NCI-H1092 treated with DMSO at 0.1 percent for 48 hours (cell line): ENCODE measurements around the gene FAM169A.
"Not testable (repeated sequence)": the region's sequence is repeated elsewhere in the genome, so short reads cannot be mapped to it uniquely, and the experiment has no call there.

Experiments
- DNase-seq: peaks from one replicate; lab custom pipeline; 2025; lab: John Stamatoyannopoulos, UW

FAM169A gene

GRCh38 chr5:74865804-74866595 is at the start of gene FAM169A:
TSS of gene FAM169A (minus strand) at chr5:74866387. CDS start at chr5:74841676, 24,711 bp downstream.
- DNase-seq = no peak

- no peak for DNase-seq
Observed at GRCh38 chr5:74915488-74915887, 49.3 kb upstream of the FAM169A start.

GRCh38 chr5:74911421-74911820 is 45.2 kb upstream of the FAM169A start:
- not testable (repeated sequence) for DNase-seq

GRCh38 chr5:74909888-74910287 is 43.7 kb upstream of the FAM169A start:
- DNase-seq = not testable (repeated sequence)

- not testable (repeated sequence) for DNase-seq
Observed at GRCh38 chr5:74908237-74908636, 42.0 kb upstream of the FAM169A start.

- DNase-seq = not testable (repeated sequence)
Observed at GRCh38 chr5:74904713-74905112, 38.5 kb upstream of the FAM169A start.

GRCh38 chr5:74903165-74903787 is 37.1 kb upstream of the FAM169A start:
- DNase-seq = no peak

GRCh38 chr5:74897049-74897448 is 30.9 kb upstream of the FAM169A start:
- no peak for DNase-seq

GRCh38 chr5:74895906-74896305 is 29.7 kb upstream of the FAM169A start:
- no peak for DNase-seq

- DNase-seq = no peak
Observed at GRCh38 chr5:74894351-74894750, 28.2 kb upstream of the FAM169A start.

GRCh38 chr5:74892921-74893320 is 26.7 kb upstream of the FAM169A start:
- DNase-seq = no peak

- DNase-seq = no peak
Observed at GRCh38 chr5:74889523-74890105, 23.4 kb upstream of the FAM169A start.

GRCh38 chr5:74888117-74888516 is 21.9 kb upstream of the FAM169A start:
- DNase-seq = no peak

GRCh38 chr5:74885170-74885569 is 19.0 kb upstream of the FAM169A start:
- no peak for DNase-seq

- DNase-seq = not testable (repeated sequence)
Observed at GRCh38 chr5:74882379-74883134, 16.4 kb upstream of the FAM169A start.

- DNase-seq = no peak
Observed at GRCh38 chr5:74877624-74878304, 11.6 kb upstream of the FAM169A start.

GRCh38 chr5:74875994-74876791 is 10.0 kb upstream of the FAM169A start:
- DNase-seq = no peak

- DNase-seq = no peak
Observed at GRCh38 chr5:74873525-74874249, 7.5 kb upstream of the FAM169A start.

- DNase-seq = no peak
Observed at GRCh38 chr5:74870299-74871067, 4.3 kb upstream of the FAM169A start.
